Activated CD8-positive, alpha-beta memory T cell treated with anti-CD3 and anti-CD28 coated beads for 36 hours (primary cell): ENCODE measurements around the gene EOLA1. TPM values are rescaled to one million over a fixed set of nuclear protein-coding genes. Genes with fewer than 3 reads are reported as not detected.
"Not testable (repeated sequence)": the region's sequence is repeated elsewhere in the genome, so short reads cannot be mapped to it uniquely, and the experiment has no call there.

Experiments used
- CTCF ChIA-PET: fragments of 350-600 bp; sonication (Branson Sonifier 250); formaldehyde crosslinking; loops from one replicate; lab custom pipeline; 2021; ENCODE audit warnings: antibody characterized with exemption; lab: Charles Lee
- POLR2A ChIA-PET: fragments of 350-600 bp; sonication (Branson Sonifier 250); formaldehyde crosslinking; loops from one replicate; lab custom pipeline; 2021; ENCODE audit warnings: antibody characterized with exemption; lab: Charles Lee
- total RNA-seq, 2 experiments: library from RNA; stranded (reverse); gene quantifications; one replicate each; pipeline ENCODE4 v1.2.3, GENCODE V29; 2021

The EOLA1 gene
- total RNA-seq, 2 experiments from 2014 or later: 31.3 to 33.4 TPM

DNA sequence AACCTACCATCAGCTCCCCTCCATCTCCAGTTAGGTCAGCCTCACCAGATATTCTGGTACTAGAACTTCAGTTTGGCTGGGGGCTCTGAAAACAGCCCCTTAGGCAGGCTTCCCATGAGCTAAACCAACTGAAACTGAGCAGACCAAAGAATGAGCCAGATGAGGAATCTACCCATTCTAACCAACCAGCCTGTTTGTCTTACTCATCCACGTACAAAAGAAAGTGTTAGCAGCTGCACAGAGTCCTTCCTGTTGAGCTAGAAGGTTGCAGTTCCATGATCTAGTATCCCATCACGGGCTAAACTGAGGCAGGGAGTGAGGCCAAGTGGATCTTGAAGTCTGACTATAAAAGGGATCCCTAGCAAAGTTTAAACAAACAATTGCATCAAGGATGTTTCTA lies 29.0 kb downstream of the EOLA1 start:
- POLR2A ChIA-PET: interaction anchor here (0.6 kb wide), 1 partner anchor 228 kb away, joined by 5 read pairs; no protein-coding TSS in a partner anchor
- CTCF ChIA-PET: no interaction called here

DNA sequence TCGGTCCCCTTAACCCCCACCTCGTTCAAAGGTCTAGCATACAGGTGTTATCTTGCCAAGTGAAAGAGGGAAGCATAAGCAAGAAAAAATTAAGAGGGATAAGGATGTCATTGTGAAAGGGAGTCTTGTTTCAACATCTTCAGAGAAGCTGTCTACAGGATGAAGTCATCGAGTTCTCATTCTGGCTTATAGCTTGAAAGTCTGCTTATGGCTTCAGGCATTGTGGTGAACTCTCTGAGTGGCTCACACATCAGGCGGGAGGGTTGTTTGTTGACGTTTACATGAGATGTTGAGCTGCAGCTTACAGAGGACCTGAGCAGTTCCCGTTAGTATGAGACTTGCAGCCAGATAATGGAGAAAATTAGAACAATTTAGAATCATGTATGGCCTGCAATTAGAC lies 29.9 kb downstream of the EOLA1 start:
- CTCF ChIA-PET: no interaction called here
- POLR2A ChIA-PET: no interaction called here

DNA sequence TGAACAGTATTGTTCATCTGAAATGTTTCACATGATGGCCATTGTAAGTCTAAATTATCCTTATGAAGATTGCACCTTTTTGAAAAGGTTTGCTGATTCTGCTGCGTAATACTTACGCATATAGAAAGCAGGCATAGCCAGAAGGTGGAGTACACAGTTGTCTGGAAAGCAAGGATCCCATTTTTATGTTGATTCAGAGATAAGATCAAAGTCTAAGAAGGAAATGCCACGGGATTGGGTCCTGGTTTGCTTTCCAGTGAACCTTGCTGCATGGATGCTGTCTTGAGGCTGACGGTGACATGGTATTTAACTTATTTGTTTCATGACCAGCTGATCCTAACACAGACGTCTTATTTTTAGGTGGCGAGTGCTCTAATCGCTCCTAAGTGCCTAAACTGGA lies 31.0 kb downstream of the EOLA1 start:
- CTCF ChIA-PET: no interaction called here
- POLR2A ChIA-PET: no interaction called here

DNA sequence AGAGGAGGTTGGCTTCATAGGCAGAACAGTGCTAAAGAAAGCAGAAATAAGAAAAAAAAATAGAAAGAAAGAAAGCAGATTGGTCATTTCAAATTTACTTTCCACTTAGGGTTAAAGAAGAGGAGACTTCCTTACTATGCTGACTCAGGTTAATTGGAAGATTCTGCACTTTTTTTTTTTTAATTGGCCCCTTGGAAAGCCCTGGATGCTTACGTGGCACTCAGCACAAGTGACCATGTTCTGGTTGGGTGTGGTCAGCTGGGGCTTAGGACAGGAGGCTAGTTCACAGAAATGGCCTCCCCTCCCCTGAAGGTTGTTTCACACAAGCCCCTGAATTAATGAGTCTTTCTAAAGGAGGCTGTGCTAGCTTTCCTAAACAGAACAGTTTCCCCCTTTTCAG lies 31.9 kb downstream of the EOLA1 start:
- ChIA-PET POLR2A (interaction anchor here (0.6 kb wide), 1 partner anchor 1048 kb away, joined by 7 read pairs; no protein-coding TSS in a partner anchor), CTCF (no interaction called here)

DNA sequence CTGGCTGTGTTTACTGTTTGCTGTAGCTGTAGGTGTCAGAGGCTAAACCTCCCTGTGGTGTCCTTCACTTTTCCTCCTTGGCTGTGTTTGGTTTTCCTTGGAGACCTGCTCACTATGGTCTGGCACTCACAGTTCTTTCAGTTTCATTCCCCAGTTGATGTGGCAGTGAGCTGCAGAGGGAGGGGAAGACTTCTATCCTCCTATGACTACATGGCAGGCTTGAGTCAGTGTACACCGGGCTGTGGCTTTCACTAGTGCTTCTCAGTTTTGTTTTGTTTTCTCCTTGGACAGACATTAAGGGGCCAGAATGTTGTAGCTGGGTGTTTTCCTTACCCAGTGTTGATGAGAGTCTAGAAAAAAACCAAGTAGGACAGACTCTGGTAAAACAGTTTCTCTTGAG lies 32.6 kb downstream of the EOLA1 start:
- POLR2A ChIA-PET, CTCF ChIA-PET: not testable (repeated sequence)

- CTCF ChIA-PET, POLR2A ChIA-PET: not testable (repeated sequence)
These were observed 44.8 kb downstream of the EOLA1 start for GRCh38 chrX:149585631-149586030.

DNA sequence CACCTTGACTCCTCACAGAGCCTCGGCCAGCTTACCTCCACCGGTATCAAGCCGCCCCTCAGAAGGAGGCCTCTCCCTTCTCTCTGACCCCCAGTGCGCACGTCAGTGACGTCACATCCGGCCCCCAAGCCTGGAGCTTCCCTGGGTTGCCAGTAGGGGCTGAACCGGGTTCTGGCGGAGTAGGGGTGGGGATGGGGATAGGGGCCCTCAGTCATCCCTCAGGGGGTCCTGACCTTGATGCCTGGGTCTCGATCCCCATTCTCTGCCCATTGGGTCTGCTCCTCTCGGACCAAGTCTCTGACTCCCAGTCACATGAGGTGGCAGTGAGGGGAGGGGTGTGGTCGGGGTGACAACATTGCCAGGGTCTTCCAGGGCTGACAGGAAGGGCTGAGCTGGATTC lies 46.5 kb downstream of the EOLA1 start, which contains the start of gene MAGEA9B:
MAGEA9B (minus strand) TSS at position 101 of the 400 bp plus-strand sequence. CDS start 4,280 bp downstream, outside the sequence.
- CTCF ChIA-PET, POLR2A ChIA-PET: not testable (repeated sequence)

DNA sequence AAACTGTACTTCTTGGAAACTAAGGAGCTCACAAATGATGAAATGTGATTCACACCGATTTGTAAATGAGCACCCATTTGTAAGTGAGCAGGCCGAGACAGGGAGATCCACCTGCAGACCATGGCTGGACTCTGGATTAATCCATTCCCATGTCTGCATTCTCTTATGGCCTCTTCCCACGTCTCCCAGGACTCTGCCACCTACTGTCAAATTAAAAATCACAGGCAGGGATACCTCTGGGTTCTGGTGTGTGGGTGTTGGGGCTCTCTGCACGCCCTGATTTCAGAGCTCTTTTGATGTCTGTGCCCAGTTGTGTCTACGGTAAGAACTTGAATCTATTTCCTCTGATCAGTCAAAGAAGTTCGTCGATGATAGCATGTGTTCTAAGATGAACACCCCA lies 50.2 kb downstream of the EOLA1 start:
- CTCF ChIA-PET, POLR2A ChIA-PET: not testable (repeated sequence)

- CTCF ChIA-PET: not testable (repeated sequence)
These were observed 54.4 kb downstream of the EOLA1 start, which contains the start of gene HSFX2 for GRCh38 chrX:149595214-149595613. Gene HSFX2, minus strand, starts transcription at chrX:149595314. Its CDS starts 614 bp downstream, at chrX:149594700.

GRCh38 chrX:149595943-149596342 lies 55.1 kb downstream of the EOLA1 start:
- POLR2A ChIA-PET, CTCF ChIA-PET: not testable (repeated sequence)

More at GRCh38 chrX:149595214-149595613, 54.4 kb downstream of the EOLA1 start, which contains the start of gene HSFX2:
- POLR2A ChIA-PET: not testable (repeated sequence)

Other genes with a start within 250 kb of the EOLA1 start
- gene IDS, start 35.7 kb upstream of the EOLA1 start, total RNA-seq: 10 to 100 TPM; 69.4 to 72.9 TPM
- not detected for gene HSFX3, start 8.9 kb downstream of the EOLA1 start, total RNA-seq
- gene MAGEA9B, start 46.4 kb downstream of the EOLA1 start, total RNA-seq: not detected
- under 1 TPM in 1 of 2 experiments, not detected in 1; 0.30 TPM for gene HSFX2, start 54.3 kb downstream of the EOLA1 start, total RNA-seq
- gene TMEM185A, start 90.8 kb downstream of the EOLA1 start, total RNA-seq: 10 to 100 TPM; 17.7 to 25.3 TPM
- not detected for gene MAGEA11, start 171.0 kb downstream of the EOLA1 start, total RNA-seq
- under 1 TPM; 0.25 to 0.44 TPM for gene HSFX1, start 233.1 kb downstream of the EOLA1 start, total RNA-seq
- not detected for gene MAGEA9, start 240.9 kb downstream of the EOLA1 start, total RNA-seq